PC-3 (cell line): ENCODE results near the gene STRN4.

ENCODE experiments used
- CTCF ChIP-seq: fragments of 300-600 bp; sonication (generic); conservative IDR thresholded peaks from 2 replicates; pipeline ENCODE4 v1.5.1; 2017; ENCODE audit warnings: antibody characterized with exemption, low read depth, mild to moderate bottlenecking, low read length
- EZH2phosphoT487 ChIP-seq: fragments of 300-600 bp; sonication (generic); IDR thresholded peaks from 2 replicates; pipeline ENCODE4 v1.6.1; 2018; ENCODE audit warnings: mild to moderate bottlenecking, antibody characterized with exemption, low read length, borderline replicate concordance

GRCh38 chr19:46764817-46765291 is 18.6 kb upstream of the STRN4 start:
- TF ChIP-seq CTCF (no peak), EZH2phosphoT487 (no peak)
